Spleen (tissue), 11 donors: Measurements from ENCODE around the gene UBE2B. TPM values are rescaled to one million over a fixed set of nuclear protein-coding genes. Genes with fewer than 3 reads are reported as not detected.

Source experiments
- DNase-seq: peaks from one replicate; pipeline ENCODE4 v3.0.0-alpha.2; 2020
- H3K27ac ChIP-seq, 8 donors: fragments of 200-600 bp; sonication (generic) in 7 of 8; 1 replicate in 4 of 8; 2 replicates in 4 of 8; pipeline versions ENCODE4 v1.5.0 to v1.8.0; 2016 to 2021; ENCODE audit warnings: inconsistent platforms in 4 of 8, mild to moderate bottlenecking in 4 of 8, moderate library complexity in 1 of 8
- H3K27me3 ChIP-seq, 7 donors: fragments of 200-600 bp; sonication (generic) in 6 of 7; replicated peaks in 1 of 7; 1 replicate in 4 of 7; 2 replicates in 3 of 7; pipeline versions ENCODE4 v1.5.0 to v1.8.0; 2016 to 2021; ENCODE audit warnings: inconsistent platforms in 3 of 7, mild to moderate bottlenecking in 1 of 7
- H3K36me3 ChIP-seq, 6 donors: fragments of 200-600 bp; sonication (generic) in 5 of 6; 1 replicate in 4 of 6; 2 replicates in 2 of 6; pipeline versions ENCODE4 v1.5.0 to v1.8.0; 2016 to 2021; ENCODE audit warnings: inconsistent platforms in 2 of 6
- H3K4me1 ChIP-seq, 6 donors: fragments of 200-600 bp; sonication (generic) in 5 of 6; 1 replicate in 3 of 6; 2 replicates in 3 of 6; pipeline versions ENCODE4 v1.5.0 to v1.8.0; 2016 to 2021; ENCODE audit warnings: inconsistent platforms in 3 of 6
- H3K4me3 ChIP-seq, 8 donors: fragments of 200-600 bp; sonication (generic) in 7 of 8; 1 replicate in 4 of 8; 2 replicates in 4 of 8; pipeline versions ENCODE4 v1.5.0 to v1.8.0; 2016 to 2021; ENCODE audit warnings: inconsistent platforms in 4 of 8, mild to moderate bottlenecking in 4 of 8, moderate library complexity in 2 of 8
- H3K9me3 ChIP-seq, 8 donors: fragments of 200-600 bp; sonication (generic) in 7 of 8; 1 replicate in 4 of 8; 2 replicates in 4 of 8; pipeline versions ENCODE4 v1.5.0 to v1.8.0; 2016 to 2021; ENCODE audit warnings: inconsistent platforms in 4 of 8
- CTCF ChIP-seq, 11 experiments: fragments of 200-600 bp in 7 of 11; fragments of 450-650 bp in 4 of 11; sonication (generic) in 4 of 11; IDR thresholded peaks in 8 of 11; conservative IDR thresholded peaks in 3 of 11; 1 replicate in 7 of 11; 2 replicates in 4 of 11; pipeline versions ENCODE4 v1.4.0 to v1.8.0; 2016 to 2021; ENCODE audit warnings: antibody characterized with exemption in 11 of 11, inconsistent platforms in 4 of 11, mild to moderate bottlenecking in 1 of 11
- POLR2A ChIP-seq, 3 donors: fragments of 450-650 bp; IDR thresholded peaks; one replicate each; pipeline ENCODE4 v1.5.1; 2017; ENCODE audit warnings: antibody characterized with exemption in 3 of 3, mild to moderate bottlenecking in 1 of 3
- POLR2AphosphoS5 ChIP-seq, 3 donors: sonication (generic); formaldehyde crosslinking; IDR thresholded peaks; one replicate each; pipeline ENCODE4 v1.5.1; 2017; ENCODE audit warnings: antibody characterized with exemption in 3 of 3
- WGBS, 5 donors: extraction: QIAGEN DNeasy Blood & Tissue Kit in 3 of 5; methylation state at CpG; one replicate each; pipeline versions ENCODE4 v1.1.5 to v1.1.7; 2013 to 2018; 5-methylcytosine and 5-hydroxymethylcytosine counted together
- intact Hi-C: fragments of 100-400 bp; cut with DNase I; formaldehyde crosslinking; loops from one replicate; pipeline ENCODE4 v1.15.0; 2023; ENCODE audit warnings: low total_unique reads
- polyA plus RNA-seq, 3 donors: library from polyadenylated mRNA; stranded (reverse); fragments of 200-250 nt; gene quantifications; one replicate each; pipeline ENCODE4 v1.2.1, GENCODE V29; 2013
- total RNA-seq, 7 donors: library from RNA; depleted of rRNA in 3 of 7; stranded (reverse); fragments of >200 nt in 3 of 7; fragmentation: NEBNext Ultra II Directional in 4 of 7; extraction: Animal tissue kit (Norgen Biotek cat#: 25700) in 4 of 7; gene quantifications; one replicate each; pipeline versions ENCODE4 v1.1.0 to v1.2.1, GENCODE V29; 2016 to 2021
- donor health status: healthy with polysubstance abuse.
- donor health status: DM: no; HTN: no; CAD: no; lungs with moderate emphysema.
- donor health status: DM: no; HTN: no; CAD: no.
- donor health status: Bipolar disorder and iron deficiency.
- donor health status: healthy.
- donor health status: DM: no; HTN: no; CAD: no.
- donor health status: DM: yes; HTN: yes; CAD: no.

The UBE2B gene
- total and polyA plus RNA-seq, 10 donors: 67.7 to 117 (median 101) TPM

GRCh38 chr5:134392301-134392700 is 20.9 kb downstream of the UBE2B start:
- intact Hi-C loops: no loop called here
- H3K27me3 ChIP-seq: no peaks in the 10 kb centered on the region
- TF ChIP-seq POLR2AphosphoS5 (IDR thresholded peaks at IDR 0.05): no peak
- TF ChIP-seq CTCF (IDR thresholded peaks at IDR 0.05 in 8 of 11, conservative IDR thresholded peaks at IDR 0.05 in 3 of 11): no peak
- TF ChIP-seq POLR2A (IDR thresholded peaks at IDR 0.05): no peak
- no peaks in the 10 kb centered on the region for H3K4me1 ChIP-seq
- peaks cover 0 to 100% (median 94%) of the 10 kb centered on the region in 6 donors for H3K36me3 ChIP-seq
- H3K9me3 ChIP-seq: peaks cover 0 to 3% (median 0%) of the 10 kb centered on the region in 8 donors
- no peak overlapping the region for H3K27ac ChIP-seq
- no peak overlapping the region for H3K4me3 ChIP-seq
- 94 to 98% (median 95%) methylated on average over 2 of the region's 2 CpGs for WGBS, 5 donors
- DNase-seq: no peak

DNA sequence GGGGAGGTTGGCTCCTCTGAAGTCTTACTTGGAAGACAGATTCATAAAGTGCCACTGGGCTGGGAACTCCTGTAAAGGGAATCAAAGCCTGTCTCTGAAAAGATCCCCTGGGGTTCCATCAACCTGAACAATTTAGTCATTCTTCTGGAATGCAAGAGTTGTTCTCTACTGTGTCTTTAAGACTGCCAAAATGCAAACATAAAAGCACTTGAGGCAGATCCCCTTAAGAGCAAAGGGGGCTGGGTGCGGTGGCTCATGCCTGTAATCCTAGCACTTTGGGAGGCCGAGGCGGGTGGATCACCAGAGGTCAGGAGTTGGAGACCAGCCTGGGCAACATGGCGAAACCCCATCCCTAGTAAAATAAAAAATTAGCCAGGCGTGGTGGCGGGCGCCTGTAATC is 23.6 kb downstream of the UBE2B start:
- Histone ChIP-seq H3K36me3 (peaks cover 0 to 99% (median 71%) of the 10 kb centered on the region in 6 donors), H3K4me3 (no peak overlapping the region), H3K9me3 (no peaks in the 10 kb centered on the region), H3K27me3 (no peaks in the 10 kb centered on the region), H3K27ac (no peak overlapping the region), H3K4me1 (no peaks in the 10 kb centered on the region)
- intact Hi-C loops: no loop called here
- no peak for DNase-seq
- no peak for TF ChIP-seq POLR2A (IDR thresholded peaks at IDR 0.05)
- TF ChIP-seq POLR2AphosphoS5 (IDR thresholded peaks at IDR 0.05): peak in 1 of 3 donors; percentile 28
- 89 to 99% (median 92%) methylated on average over 7 of the region's 7 CpGs for WGBS, 5 donors

DNA sequence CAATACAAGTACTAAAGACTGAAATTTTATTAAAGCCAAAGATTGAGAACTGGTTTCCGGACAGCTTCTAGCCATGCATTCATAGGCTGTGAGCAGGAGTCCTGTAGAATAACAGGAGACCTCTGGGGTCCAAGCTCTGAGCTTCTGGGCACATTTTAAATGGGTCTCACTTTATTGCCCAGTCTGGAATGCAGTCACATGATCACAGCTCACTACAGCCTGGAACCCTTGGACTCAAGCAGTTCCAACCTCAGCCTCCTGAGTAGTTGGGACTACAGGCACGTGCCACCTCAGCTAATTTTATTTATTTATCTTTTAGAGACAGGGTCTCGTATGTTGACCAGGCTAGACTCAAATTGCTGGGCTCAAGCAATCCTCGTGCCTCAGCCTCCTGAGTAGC is 24.9 kb downstream of the UBE2B start:
- Histone ChIP-seq H3K27ac (no peak overlapping the region), H3K4me1 (no peaks in the 10 kb centered on the region), H3K9me3 (no peaks in the 10 kb centered on the region), H3K27me3 (no peaks in the 10 kb centered on the region), H3K36me3 (peaks cover 0 to 96% (median 59%) of the 10 kb centered on the region in 6 donors), H3K4me3 (no peak overlapping the region)
- intact Hi-C loops: no loop called here
- WGBS, 5 donors: 93 to 99% (median 94%) methylated on average over 4 of the region's 4 CpGs
- TF ChIP-seq CTCF (IDR thresholded peaks at IDR 0.05 in 8 of 11, conservative IDR thresholded peaks at IDR 0.05 in 3 of 11): no peak
- DNase-seq: no peak

DNA sequence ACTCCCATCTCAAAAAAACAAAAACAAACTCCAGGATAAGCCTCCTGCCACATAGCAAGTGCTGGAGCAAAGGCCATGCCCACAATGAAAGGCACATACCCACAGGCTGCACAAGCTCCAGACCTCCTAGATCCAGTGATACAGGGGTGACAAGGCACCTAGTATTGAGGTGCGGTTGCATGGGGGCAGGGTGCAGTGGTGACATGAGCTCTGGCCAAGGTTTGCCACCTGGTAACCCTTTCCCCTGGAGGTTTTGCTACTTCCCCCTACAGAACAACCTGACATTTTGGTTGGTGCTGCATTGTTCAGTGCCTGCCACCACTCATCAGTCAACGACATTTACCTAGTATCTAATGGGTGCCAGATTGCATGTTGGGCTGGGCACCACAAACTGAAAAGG is 25.8 kb downstream of the UBE2B start:
- intact Hi-C loops: no loop called here
- no peak for TF ChIP-seq POLR2A (IDR thresholded peaks at IDR 0.05)
- no peak for TF ChIP-seq CTCF (IDR thresholded peaks at IDR 0.05 in 8 of 11, conservative IDR thresholded peaks at IDR 0.05 in 3 of 11)
- peak in 2 of 3 donors; percentile 40 to 53 for TF ChIP-seq POLR2AphosphoS5 (IDR thresholded peaks at IDR 0.05)
- Histone ChIP-seq H3K27ac (no peak overlapping the region), H3K36me3 (peaks cover 0 to 96% (median 57%) of the 10 kb centered on the region in 6 donors), H3K27me3 (no peaks in the 10 kb centered on the region), H3K4me1 (no peaks in the 10 kb centered on the region), H3K4me3 (no peak overlapping the region), H3K9me3 (no peaks in the 10 kb centered on the region)
- no peak for DNase-seq
- 84 to 97% (median 94%) methylated on average over 2 of the region's 2 CpGs for WGBS, 5 donors

DNA sequence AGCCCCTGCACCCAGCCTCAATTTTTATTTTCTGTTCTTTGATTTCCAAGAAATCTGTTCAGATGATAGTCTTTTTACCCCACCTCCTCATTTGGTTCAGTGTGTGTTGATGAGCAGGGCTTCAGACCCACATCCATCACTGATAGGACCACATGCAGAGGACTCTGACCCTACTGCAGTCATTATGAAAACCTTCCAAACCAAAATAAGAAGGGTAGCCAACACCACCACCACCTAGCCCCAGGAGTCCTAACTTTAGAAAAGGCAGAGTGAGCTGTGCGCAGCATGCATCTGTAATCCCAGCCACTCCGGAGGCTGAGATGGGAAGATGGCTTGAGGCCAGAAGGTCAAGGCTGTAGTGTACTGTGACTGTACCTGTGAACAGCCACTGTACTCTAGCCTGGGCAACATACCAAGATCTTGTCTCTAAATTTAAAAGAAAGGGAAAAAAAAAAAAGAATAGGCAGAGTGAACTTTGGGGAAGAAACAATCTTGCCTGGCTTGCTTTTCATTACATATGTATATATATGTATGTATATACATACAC is 27.3 kb downstream of the UBE2B start:
- Histone ChIP-seq H3K27ac (no peak overlapping the region), H3K36me3 (peaks cover 0 to 92% (median 45%) of the 10 kb centered on the region in 6 donors)
- WGBS, 5 donors: 85 to 100% (median 95%) methylated on average over 2 of the region's 2 CpGs

More for the DNA sequence above, 27.3 kb downstream of the UBE2B start:
- DNase-seq: no peak
- TF ChIP-seq CTCF (IDR thresholded peaks at IDR 0.05 in 8 of 11, conservative IDR thresholded peaks at IDR 0.05 in 3 of 11): no peak
- TF ChIP-seq POLR2AphosphoS5 (IDR thresholded peaks at IDR 0.05): peak in 1 of 3 donors; percentile 37
- Histone ChIP-seq H3K9me3 (no peaks in the 10 kb centered on the region), H3K4me3 (no peak overlapping the region), H3K27me3 (no peaks in the 10 kb centered on the region), H3K4me1 (no peaks in the 10 kb centered on the region)
- intact Hi-C loops: no loop called here
